Mesendoderm (in vitro differentiated cells): ENCODE measurements around the gene NYAP2.

Experiments used
- DNase-seq: peaks from one replicate; pipeline ENCODE4 v3.0.0; 2013
- H2AK5ac ChIP-seq: 2 replicates; pipeline ENCODE4 v1.6.1; 2013; ENCODE audit warnings: low read length, inconsistent platforms
- H2BK120ac ChIP-seq: 2 replicates; pipeline ENCODE4 v1.6.1; 2013; ENCODE audit warnings: low read depth, mild to moderate bottlenecking, low read length, moderate library complexity, mixed read lengths
- H2BK15ac ChIP-seq: replicated peaks from 2 replicates; pipeline ENCODE4 v1.6.1; 2013; ENCODE audit warnings: low read depth, mild to moderate bottlenecking, moderate library complexity
- H2BK5ac ChIP-seq: 2 replicates; pipeline ENCODE4 v1.6.1; 2013; ENCODE audit warnings: low read length, inconsistent platforms
- H3K18ac ChIP-seq: 2 replicates; pipeline ENCODE4 v1.6.1; 2013; ENCODE audit warnings: mild to moderate bottlenecking, low read length, mixed read lengths
- H3K23ac ChIP-seq: one replicate; pipeline ENCODE4 v1.6.1; 2013; ENCODE audit warnings: low read length
- H3K27ac ChIP-seq: 2 replicates; pipeline ENCODE4 v1.5.1; 2013; ENCODE audit warnings: low read depth, mild to moderate bottlenecking, inconsistent platforms, low read length, moderate library complexity
- H3K27me3 ChIP-seq: 2 replicates; pipeline ENCODE4 v1.6.1; 2013; ENCODE audit warnings: low read length, control low read depth, mild to moderate bottlenecking, inconsistent platforms; ENCODE audit not compliant: insufficient read depth, poor library complexity
- H3K36me3 ChIP-seq: 2 replicates; pipeline ENCODE4 v1.6.1; 2013; ENCODE audit warnings: low read length, inconsistent platforms; ENCODE audit not compliant: control insufficient read depth, insufficient read depth
- H3K4ac ChIP-seq: one replicate; pipeline ENCODE4 v1.6.1; 2013; ENCODE audit warnings: low read depth, mild to moderate bottlenecking, low read length, moderate library complexity
- H3K4me1 ChIP-seq: 2 replicates; pipeline ENCODE4 v1.6.1; 2013; ENCODE audit warnings: low read depth, low read length, inconsistent platforms; ENCODE audit not compliant: control insufficient read depth
- H3K4me2 ChIP-seq: 2 replicates; pipeline ENCODE4 v1.6.1; 2013; ENCODE audit warnings: low read length
- H3K4me3 ChIP-seq: 2 replicates; pipeline ENCODE4 v1.5.1; 2013; ENCODE audit warnings: mild to moderate bottlenecking, low read length
- H3K56ac ChIP-seq: one replicate; pipeline ENCODE4 v1.6.1; 2013; ENCODE audit warnings: low read length
- H3K79me1 ChIP-seq: 2 replicates; pipeline ENCODE4 v1.6.1; 2013; ENCODE audit warnings: low read length, inconsistent platforms
- H3K79me2 ChIP-seq: 2 replicates; pipeline ENCODE4 v1.6.1; 2013; ENCODE audit warnings: mild to moderate bottlenecking, low read length; ENCODE audit not compliant: control insufficient read depth, insufficient read depth
- H3K9ac ChIP-seq: 2 replicates; pipeline ENCODE4 v1.6.1; 2013; ENCODE audit warnings: low read length, inconsistent platforms
- H4K5ac ChIP-seq: one replicate; pipeline ENCODE4 v1.6.1; 2013; ENCODE audit warnings: low read length
- H4K8ac ChIP-seq: one replicate; pipeline ENCODE4 v1.6.1; 2013; ENCODE audit warnings: low read depth, mild to moderate bottlenecking, control low read depth, low read length, moderate library complexity
- WGBS: extraction: QIAGEN DNeasy Blood & Tissue Kit; methylation state at CpG from one replicate; pipeline ENCODE4 v1.1.7; 2013; ENCODE audit warnings: low lambda C conversion rate, missing lambda C conversion rate; ENCODE audit not compliant: insufficient coverage; ENCODE audit errors: extremely low coverage; 5-methylcytosine and 5-hydroxymethylcytosine counted together

Gene NYAP2

DNA sequence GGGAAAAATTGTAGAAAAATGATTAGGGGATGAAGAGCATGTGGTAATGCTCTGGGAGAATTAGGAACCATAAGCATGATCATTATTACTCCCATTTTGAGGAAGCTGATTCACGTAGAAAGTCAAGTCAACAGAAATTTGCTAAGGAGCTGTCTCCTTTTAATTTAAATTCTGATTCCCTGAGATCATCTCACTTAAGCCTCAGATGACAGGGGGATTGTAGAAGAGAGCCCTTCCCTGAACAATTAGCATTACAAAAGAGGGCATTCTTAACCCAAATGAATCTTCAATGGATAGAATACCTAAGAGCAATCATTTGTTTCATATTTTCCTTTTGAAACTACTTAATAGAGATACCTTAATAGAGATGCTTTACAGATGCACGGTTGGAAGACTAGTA lies 267.9 kb downstream of the NYAP2 start:
- H2AK5ac ChIP-seq, result no peak overlapping the region
- no peak overlapping the region for H2BK15ac ChIP-seq
- no peak overlapping the region for H3K18ac ChIP-seq
- DNase-seq, result peak; percentile 90
- H3K4me3 ChIP-seq, result no peak overlapping the region
- H3K79me1 ChIP-seq, result no peaks in the 10 kb centered on the region
- no peaks in the 10 kb centered on the region for H3K27me3 ChIP-seq
- no peak overlapping the region for H3K4me2 ChIP-seq
- H3K23ac ChIP-seq, result no peak overlapping the region
- no peak overlapping the region for H3K9ac ChIP-seq
- WGBS, result no CpG with 5 or more reads among the region's 2 CpGs
- H4K8ac ChIP-seq, result no peak overlapping the region
- H3K27ac ChIP-seq, result no peak overlapping the region
- H4K5ac ChIP-seq, result no peak overlapping the region
- H3K79me2 ChIP-seq, result no peaks in the 10 kb centered on the region
- H2BK5ac ChIP-seq, result no peak overlapping the region
- no peak overlapping the region for H2BK120ac ChIP-seq
- no peaks in the 10 kb centered on the region for H3K4me1 ChIP-seq
- no peak overlapping the region for H3K56ac ChIP-seq
- H3K36me3 ChIP-seq, result no peaks in the 10 kb centered on the region
- H3K4ac ChIP-seq, result no peak overlapping the region

DNA sequence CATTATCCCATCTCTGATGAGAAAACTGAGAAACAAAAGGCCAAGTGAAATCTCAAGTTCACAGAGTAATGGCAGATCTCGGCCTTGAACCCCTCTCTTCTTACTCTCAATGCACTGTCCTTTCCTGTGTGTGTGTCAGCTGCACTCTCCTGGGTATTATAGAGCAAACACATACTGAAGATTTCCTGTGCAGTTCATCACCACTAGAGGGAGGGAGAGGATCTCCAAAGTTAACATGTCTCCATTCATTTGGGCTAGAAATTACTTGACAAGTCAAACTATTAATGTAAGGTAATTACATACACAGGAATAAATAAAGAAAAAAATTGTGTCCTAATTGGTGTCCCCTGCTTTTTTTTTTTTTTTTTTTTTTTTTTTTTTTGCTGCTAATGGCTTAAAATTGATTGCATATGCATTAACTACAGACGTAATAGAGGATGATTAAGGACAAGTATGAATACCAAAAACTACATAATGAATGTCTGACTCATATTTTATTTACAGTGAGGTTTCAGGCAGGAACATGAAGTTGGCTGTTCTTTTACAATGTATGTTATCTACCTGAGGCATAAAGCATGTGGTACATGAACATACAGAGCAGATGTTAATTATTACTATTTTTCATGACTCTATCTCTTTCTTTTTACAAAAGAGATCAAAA lies 269.2 kb downstream of the NYAP2 start:
- Histone ChIP-seq H3K18ac (no peak overlapping the region), H2BK120ac (no peak overlapping the region), H3K79me2 (no peaks in the 10 kb centered on the region), H3K36me3 (no peaks in the 10 kb centered on the region), H3K79me1 (no peaks in the 10 kb centered on the region), H3K4me3 (no peak overlapping the region), H3K56ac (no peak overlapping the region), H4K8ac (no peak overlapping the region), H3K27me3 (no peaks in the 10 kb centered on the region), H3K4me1 (no peaks in the 10 kb centered on the region), H3K4ac (no peak overlapping the region), H2BK5ac (no peak overlapping the region), H3K27ac (no peak overlapping the region), H3K4me2 (no peak overlapping the region), H3K23ac (no peak overlapping the region), H4K5ac (no peak overlapping the region), H2AK5ac (no peak overlapping the region), H3K9ac (no peak overlapping the region), H2BK15ac (no peak overlapping the region)
- peak; percentile 72 for DNase-seq
- WGBS, result no CpG with 5 or more reads among the region's 2 CpGs

DNA sequence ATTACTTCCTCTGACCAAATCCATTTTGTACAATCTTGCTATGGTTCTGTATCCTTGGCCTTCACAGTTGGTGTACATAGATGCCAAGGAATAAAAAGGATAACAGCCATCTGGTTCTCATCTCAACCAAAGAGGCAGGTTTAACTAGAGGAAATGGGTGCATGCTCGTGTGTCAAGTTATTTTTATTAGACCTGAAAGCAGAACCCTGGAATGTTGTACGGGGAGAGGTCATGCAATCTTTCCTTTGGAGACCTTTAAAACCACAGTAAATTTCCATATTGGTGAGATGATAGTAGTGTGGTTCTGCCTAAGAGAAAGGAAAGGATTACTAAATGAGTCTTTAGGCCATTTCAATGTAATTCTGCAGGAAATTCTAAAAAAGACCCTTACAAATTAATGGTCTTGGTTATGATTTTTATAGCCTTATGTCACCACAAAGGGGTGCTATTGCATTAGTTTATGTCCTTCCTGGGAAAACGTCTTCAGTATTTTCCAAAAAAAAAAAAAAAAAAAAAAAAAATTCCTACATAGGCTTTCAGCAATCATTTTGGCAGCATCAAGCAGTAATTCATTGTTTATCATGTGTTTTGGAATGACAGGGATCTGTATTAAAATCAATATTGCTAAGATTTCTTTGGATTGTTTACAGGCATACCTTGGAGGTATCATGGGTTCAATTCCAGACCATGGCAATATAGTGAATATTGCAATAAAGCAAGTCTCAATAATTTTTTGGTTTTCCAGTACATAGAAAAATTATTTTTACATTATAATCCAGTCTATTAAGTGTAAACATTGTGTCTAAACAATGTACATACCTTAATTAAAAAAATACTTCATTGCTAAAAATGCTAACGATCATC lies 270.8 kb downstream of the NYAP2 start:
- no CpG with 5 or more reads among the region's 4 CpGs for WGBS
- Histone ChIP-seq H2AK5ac (no peak overlapping the region), H3K27ac (no peak overlapping the region)

DNA sequence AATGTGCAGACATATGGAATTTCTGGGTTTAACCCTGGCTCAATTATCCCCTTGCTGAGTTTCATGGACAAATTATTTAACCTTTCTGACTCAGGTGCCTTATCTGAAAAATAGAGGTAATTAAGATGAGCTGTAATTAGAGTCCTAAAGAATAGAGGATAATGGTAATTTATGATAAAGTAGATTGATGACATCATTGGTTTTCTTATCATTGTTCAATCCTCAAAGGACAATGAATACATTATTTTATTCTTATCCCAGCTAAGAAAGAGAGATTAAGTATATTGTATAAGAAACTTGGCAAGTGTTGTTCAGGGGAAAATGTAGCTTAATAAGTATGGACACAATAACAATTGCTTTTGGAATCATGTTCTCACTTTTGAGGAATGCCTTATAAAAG lies 279.3 kb downstream of the NYAP2 start:
- Histone ChIP-seq H2BK15ac (no peak overlapping the region), H3K18ac (no peak overlapping the region), H3K4me3 (no peak overlapping the region), H3K27me3 (no peaks in the 10 kb centered on the region), H3K56ac (no peak overlapping the region), H3K36me3 (no peaks in the 10 kb centered on the region), H3K4me1 (no peaks in the 10 kb centered on the region), H3K79me2 (no peaks in the 10 kb centered on the region), H3K27ac (no peak overlapping the region), H4K5ac (no peak overlapping the region), H3K9ac (no peak overlapping the region), H3K79me1 (no peaks in the 10 kb centered on the region), H4K8ac (no peak overlapping the region), H2AK5ac (no peak overlapping the region), H3K4ac (no peak overlapping the region), H2BK5ac (no peak overlapping the region), H2BK120ac (no peak overlapping the region), H3K4me2 (no peak overlapping the region), H3K23ac (no peak overlapping the region)
- DNase-seq, result no peak

More for the DNA sequence above, 270.8 kb downstream of the NYAP2 start:
- H3K4ac ChIP-seq, result no peak overlapping the region
- H3K18ac ChIP-seq, result no peak overlapping the region
- no peak overlapping the region for H3K4me2 ChIP-seq
- H4K8ac ChIP-seq, result no peak overlapping the region
- no peak overlapping the region for H3K4me3 ChIP-seq
- no peak overlapping the region for H3K56ac ChIP-seq
- no peak overlapping the region for H4K5ac ChIP-seq
- H3K36me3 ChIP-seq, result no peaks in the 10 kb centered on the region
- no peak overlapping the region for H3K23ac ChIP-seq
- peak; percentile 40 for DNase-seq
- no peak overlapping the region for H2BK15ac ChIP-seq
- no peaks in the 10 kb centered on the region for H3K4me1 ChIP-seq
- H3K79me1 ChIP-seq, result no peaks in the 10 kb centered on the region
- no peak overlapping the region for H2BK5ac ChIP-seq
- H3K79me2 ChIP-seq, result no peaks in the 10 kb centered on the region
- H2BK120ac ChIP-seq, result no peak overlapping the region
- no peaks in the 10 kb centered on the region for H3K27me3 ChIP-seq
- no peak overlapping the region for H3K9ac ChIP-seq

DNA sequence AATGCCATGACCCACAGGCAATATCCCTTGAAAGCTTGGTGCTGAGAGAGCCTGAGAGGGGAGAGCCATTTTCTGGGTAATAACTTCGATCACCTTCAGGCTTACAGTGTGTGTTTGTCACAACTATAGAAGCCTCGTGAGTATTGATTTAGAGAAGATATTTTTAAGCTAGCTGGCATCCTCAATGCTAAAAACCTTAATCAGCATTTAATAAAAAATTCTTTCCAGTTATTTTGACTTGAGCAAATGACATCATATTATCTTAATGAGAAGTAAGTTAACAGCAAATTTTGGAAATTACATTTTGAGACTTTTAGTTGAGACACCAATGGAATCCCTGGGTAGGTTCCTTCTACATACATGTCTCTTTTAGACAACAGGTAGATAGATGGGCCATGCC lies 283.7 kb downstream of the NYAP2 start:
- H4K5ac ChIP-seq, result no peak overlapping the region
- H3K79me1 ChIP-seq, result no peaks in the 10 kb centered on the region
- H3K79me2 ChIP-seq, result no peaks in the 10 kb centered on the region
- H3K18ac ChIP-seq, result no peak overlapping the region
- DNase-seq, result no peak
- no peak overlapping the region for H3K4me2 ChIP-seq
- no peak overlapping the region for H2BK15ac ChIP-seq
- no peak overlapping the region for H3K23ac ChIP-seq
- H2BK120ac ChIP-seq, result no peak overlapping the region
- no peak overlapping the region for H3K27ac ChIP-seq
- no peak overlapping the region for H3K9ac ChIP-seq
- no peaks in the 10 kb centered on the region for H3K36me3 ChIP-seq
- H2AK5ac ChIP-seq, result no peak overlapping the region
- no peak overlapping the region for H4K8ac ChIP-seq
- H2BK5ac ChIP-seq, result no peak overlapping the region
- no peaks in the 10 kb centered on the region for H3K4me1 ChIP-seq
- no peak overlapping the region for H3K56ac ChIP-seq
- no peak overlapping the region for H3K4ac ChIP-seq
- H3K4me3 ChIP-seq, result no peak overlapping the region
- WGBS, result no CpG with 5 or more reads among the region's 2 CpGs
- no peaks in the 10 kb centered on the region for H3K27me3 ChIP-seq
